GM18526 (cell line): Measurements from ENCODE around the gene IL17C.

ENCODE experiments used
- POLR2A ChIP-seq: IDR thresholded peaks from 3 replicates; pipeline ENCODE4 v1.6.1; 2011; ENCODE audit not compliant: insufficient read length; ENCODE audit errors: extremely low read depth

IL17C gene

DNA sequence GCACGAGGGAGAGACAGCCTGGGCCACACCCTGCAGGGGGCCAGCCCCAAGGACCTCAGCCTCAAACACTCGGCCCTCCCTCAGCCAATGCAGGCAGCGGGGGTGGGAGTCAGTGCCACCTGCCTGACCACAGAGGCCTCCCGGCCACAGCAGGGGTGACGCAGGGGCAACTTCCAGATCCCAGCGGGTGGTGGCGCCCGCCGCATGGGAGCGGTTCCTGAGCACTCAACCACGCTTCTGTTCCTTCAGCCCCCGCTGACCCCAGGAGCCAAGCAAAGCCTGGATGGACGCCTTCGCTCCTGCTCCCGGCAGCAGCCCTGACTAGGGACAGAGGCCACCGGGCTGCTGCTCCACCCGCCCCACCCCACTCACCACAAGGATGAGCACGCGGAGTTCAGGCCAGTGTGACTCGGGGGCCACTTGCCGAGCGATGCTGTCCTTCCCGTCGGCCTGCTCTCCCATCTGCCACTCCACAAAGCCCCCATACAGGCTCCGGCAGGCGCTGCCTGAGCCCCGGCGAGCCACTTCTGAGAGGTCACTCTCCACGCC lies 17.4 kb downstream of the IL17C start:
- TF ChIP-seq POLR2A = no peak

DNA sequence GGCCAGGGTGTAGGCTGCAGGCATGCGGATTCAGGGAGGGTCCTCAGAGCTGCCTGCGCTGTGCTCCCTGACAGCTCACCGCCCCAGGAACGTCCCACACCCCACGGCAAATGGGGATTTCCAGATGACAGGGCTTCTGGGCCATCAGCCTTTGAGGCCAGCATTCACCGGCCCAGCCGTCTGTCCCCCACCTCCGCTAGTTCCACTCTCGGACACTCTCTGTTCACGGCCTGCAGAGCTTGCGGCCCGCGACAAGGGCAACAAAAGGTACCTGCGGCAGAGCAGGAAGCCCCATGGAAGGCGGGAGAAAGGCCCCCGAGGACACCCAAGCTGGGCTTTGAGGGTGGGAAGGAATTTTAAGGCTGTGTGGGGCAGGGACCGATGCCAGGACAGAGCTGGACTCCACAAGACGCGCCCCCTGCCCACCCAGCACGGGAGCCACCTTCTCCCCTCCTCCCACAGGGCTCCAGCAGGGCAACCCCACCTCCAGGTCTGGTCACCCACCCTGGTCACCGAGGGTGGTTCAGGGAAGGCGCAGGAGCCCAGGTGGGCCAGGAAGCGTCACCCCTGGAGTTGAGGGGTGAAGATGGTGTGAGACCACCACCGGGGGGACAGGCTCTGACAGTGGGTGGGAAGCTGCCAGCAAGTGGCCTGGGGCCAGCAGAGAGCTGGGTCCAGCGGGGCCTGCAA lies 18.1 kb downstream of the IL17C start:
- no peak for TF ChIP-seq POLR2A

GRCh38 chr16:88657371-88657770 lies 19.0 kb downstream of the IL17C start:
- TF ChIP-seq POLR2A = no peak

GRCh38 chr16:88658714-88659113 lies 20.3 kb downstream of the IL17C start:
- TF ChIP-seq POLR2A = no peak

GRCh38 chr16:88659160-88659559 lies 20.8 kb downstream of the IL17C start:
- no peak for TF ChIP-seq POLR2A

DNA sequence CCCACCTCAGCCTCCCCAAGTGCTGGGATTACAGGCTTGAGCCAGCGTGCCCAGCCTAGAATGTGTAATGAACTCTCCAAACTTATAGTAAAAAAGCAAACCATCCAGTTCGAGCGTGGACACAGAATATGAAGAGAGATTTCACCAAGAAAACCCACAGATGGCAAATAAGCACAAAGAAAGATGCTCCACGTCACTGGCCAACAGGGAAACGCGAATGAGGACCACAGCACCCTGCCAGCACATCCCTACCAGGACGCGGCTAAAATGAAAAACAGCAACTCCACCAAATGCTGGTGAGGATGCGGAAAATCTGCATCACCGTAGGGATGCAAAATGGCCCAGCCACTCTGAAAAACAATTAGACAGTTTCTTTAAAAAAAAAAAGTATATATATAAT lies 23.1 kb downstream of the IL17C start:
- no peak for TF ChIP-seq POLR2A

DNA sequence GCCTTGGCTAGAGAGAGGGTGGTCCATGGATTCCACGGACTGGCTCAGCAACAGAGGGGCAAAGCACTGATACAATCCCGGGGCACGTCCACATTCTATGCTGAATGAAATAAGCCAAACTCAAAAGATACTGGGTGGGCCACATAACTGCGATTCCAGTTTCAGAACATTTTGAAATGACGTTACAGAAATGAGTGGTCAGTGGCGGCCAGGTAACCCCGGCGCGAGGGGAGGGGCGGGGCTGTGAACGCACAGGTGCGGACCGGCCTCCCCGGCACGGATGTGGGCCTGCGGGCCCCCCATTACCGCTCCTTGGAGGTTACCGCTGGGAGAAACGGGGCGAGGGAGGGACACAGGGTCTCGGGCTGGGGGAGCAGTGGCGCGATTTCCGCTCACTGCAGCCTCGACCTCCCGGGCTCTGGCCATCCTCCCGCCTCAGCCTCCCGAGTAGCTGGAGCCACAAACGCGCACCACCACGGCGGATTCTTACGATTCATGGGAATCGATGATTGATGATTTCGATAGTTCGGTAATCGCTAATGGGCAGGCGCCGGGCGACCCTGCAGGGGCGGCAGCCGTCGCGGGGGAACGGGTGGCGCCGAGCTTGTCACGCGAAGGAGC lies 24.0 kb downstream of the IL17C start:
- no peak for TF ChIP-seq POLR2A

DNA sequence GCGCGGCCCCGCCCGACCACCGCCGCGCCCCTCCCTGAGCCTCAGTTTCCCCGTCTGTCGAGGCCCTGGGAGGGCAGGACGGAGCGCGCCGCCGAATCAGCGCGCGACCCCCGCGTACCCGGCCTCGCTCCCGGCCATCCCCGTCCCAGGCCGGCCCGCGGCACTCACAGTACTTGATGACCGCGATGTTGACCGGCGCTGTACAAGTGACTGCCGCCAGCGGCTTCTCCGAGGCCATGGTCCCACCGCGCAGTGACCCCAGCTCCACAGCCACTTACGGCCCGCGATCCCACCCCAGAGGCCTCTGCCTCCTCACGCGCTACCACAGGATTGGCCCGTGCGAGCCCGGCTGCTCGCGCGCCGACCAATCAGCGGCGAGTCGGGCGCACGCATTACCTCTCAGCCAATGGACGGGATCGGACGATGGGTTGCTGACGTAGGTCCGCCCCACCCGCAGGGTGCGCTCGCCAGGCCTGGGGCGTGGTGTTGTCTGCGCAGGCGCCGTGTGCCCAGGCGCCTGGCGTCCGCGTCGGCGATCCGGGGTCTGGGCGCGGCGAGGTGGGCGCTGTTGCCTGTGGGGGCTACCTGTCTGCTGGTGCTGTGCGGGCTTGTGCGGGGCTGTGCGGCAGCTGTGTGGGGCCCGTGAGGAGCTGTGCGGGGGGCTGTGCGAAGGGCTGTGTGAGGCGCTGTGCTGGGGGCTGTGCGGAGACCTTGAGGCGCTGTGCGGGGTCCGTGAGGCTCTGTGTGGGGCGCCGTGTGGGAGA lies 24.7 kb downstream of the IL17C start, which contains the start of gene MVD:
Gene MVD, minus strand, starts transcription at position 249 of the 764 bp plus-strand sequence. Its CDS starts 11 bp downstream, at position 238.
- TF ChIP-seq POLR2A = peak; percentile 92

- TF ChIP-seq POLR2A = no peak
These were observed 26.8 kb downstream of the IL17C start for GRCh38 chr16:88665148-88665547.

DNA sequence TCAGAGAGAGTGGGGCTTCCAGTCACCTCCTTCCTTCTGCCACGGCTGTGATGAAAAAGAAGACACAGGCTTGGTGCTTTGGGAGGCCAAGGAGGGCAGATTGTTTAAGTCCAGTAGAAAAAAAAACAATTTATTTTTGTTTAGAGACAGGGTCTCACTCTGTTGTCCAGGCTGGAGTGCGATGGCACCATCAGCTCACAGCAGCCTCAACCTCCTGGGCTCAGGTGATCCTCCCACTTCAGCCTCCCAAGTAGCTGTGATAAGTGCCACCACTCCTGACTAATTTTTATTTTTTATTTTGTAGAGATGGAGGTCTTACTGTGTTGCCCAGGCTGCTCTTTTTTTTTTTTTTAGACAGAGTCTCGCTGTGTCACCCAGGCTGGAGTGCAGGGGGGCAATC lies 27.2 kb downstream of the IL17C start:
- no peak for TF ChIP-seq POLR2A

DNA sequence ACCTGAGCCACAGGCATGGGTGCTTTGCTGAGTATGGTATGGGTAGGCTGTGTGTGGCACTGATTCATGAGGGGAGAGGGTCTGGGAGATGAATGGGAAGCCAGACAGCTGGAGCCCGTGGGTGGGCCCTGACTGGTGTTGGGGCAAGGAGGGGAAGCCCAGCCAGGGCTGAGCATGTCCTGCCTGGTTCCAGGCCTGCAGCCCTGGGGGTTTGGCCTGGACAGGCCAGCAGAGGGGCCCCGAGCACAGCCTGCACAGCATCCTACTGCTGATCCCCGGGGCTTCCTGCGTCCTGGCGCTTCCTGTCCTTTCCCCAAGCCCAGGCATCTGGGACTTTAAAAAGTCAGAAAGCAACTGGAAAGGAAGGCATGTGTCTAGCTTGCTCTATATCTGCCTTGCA lies 29.1 kb downstream of the IL17C start:
- TF ChIP-seq POLR2A = no peak

GRCh38 chr16:88669980-88670379 lies 31.6 kb downstream of the IL17C start:
- TF ChIP-seq POLR2A = no peak

DNA sequence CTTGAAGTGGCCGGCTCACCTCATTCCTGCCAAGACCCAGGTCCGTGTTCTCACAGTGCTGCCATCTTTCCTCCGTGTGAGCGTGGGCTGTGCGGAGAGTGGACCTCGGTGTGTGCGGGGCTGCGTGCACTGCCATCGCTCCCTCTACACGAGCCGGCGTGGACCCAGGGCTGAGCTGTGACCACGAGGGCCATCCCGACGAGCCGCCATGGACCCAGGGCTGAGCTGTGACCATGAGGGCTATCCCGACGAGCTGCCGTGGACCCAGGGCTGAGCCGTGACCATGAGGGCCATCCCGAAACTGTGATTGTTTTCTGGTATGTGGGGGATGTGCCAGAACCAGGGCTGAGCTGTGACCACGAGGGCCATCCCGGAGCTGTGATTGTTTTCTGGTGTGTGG lies 33.4 kb downstream of the IL17C start:
- no peak for TF ChIP-seq POLR2A

- no peak for TF ChIP-seq POLR2A
These were observed 34.4 kb downstream of the IL17C start for GRCh38 chr16:88672776-88673175.

DNA sequence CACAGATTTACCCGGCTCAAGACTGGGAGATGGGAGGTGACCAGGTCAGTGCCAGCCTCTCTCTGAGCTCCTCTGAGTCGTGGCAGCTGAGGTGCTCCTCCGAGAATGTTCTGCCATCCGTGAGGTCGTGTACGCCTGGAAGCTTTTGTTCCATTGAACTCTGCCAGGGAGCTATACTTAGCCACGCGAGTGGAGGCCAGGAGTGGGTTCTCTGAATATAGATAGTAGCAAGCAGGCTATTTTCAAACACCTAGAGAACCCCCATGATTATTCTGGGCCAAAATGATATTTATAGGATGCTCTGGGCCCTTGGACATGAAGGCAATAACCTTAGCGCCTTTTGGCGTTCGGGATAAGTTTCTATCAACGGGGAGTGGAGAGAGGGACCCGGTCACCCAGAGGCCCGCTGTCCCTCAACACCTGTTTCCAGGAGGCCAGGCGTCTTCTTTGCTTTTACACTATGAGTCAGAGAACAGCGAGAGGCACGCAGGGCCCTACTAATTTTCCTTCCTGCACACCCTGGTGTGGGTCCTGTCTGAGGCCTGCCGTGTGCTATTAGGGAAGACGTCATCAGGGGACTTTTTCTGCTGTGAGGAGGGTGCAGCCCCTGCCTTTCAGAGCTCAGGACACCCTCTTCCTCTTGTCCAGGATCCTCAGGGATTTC lies 35.5 kb downstream of the IL17C start:
- TF ChIP-seq POLR2A = no peak
